T1000 (cell line): Measurements from ENCODE around the gene SKP1.
"Not testable (repeated sequence)": the region's sequence is repeated elsewhere in the genome, so short reads cannot be mapped to it uniquely, and the experiment has no call there.

Experiments used
- DNase-seq: peaks from one replicate; lab custom pipeline; 2025; ENCODE audit warnings: mixed read lengths; lab: John Stamatoyannopoulos, UW

SKP1 gene

GRCh38 chr5:134176511-134177368, at the start of gene SKP1:
SKP1 (minus strand) TSS chr5:134176950; CDS start chr5:134174022, 2,928 bp downstream.
- DNase-seq = peak; percentile 84

- peak; percentile 98 for DNase-seq
Observed at GRCh38 chr5:134225780-134226440, 49.2 kb upstream of the SKP1 start, which contains the start of gene PPP2CA. PPP2CA (minus strand) TSS chr5:134226073; CDS start chr5:134225861, 212 bp downstream.

GRCh38 chr5:134224888-134225779, 48.4 kb upstream of the SKP1 start:
- DNase-seq = no peak

- DNase-seq = no peak
Observed at GRCh38 chr5:134223406-134224248, 46.9 kb upstream of the SKP1 start.

GRCh38 chr5:134221690-134222089, 44.9 kb upstream of the SKP1 start:
- DNase-seq = not testable (repeated sequence)

GRCh38 chr5:134215757-134216156, 39.0 kb upstream of the SKP1 start:
- no peak for DNase-seq

GRCh38 chr5:134211263-134212031, 34.7 kb upstream of the SKP1 start:
- DNase-seq = not testable (repeated sequence)

- no peak for DNase-seq
Observed at GRCh38 chr5:134209477-134210245, 32.9 kb upstream of the SKP1 start.

- DNase-seq = no peak
Observed at GRCh38 chr5:134207696-134208095, 30.9 kb upstream of the SKP1 start.

GRCh38 chr5:134206627-134207160, 29.9 kb upstream of the SKP1 start:
- no peak for DNase-seq

GRCh38 chr5:134204575-134204974, 27.8 kb upstream of the SKP1 start:
- no peak for DNase-seq

- no peak for DNase-seq
Observed at GRCh38 chr5:134203630-134204029, 26.9 kb upstream of the SKP1 start.

GRCh38 chr5:134195666-134196065, 18.9 kb upstream of the SKP1 start:
- no peak for DNase-seq

GRCh38 chr5:134189031-134189430, 12.3 kb upstream of the SKP1 start:
- DNase-seq = no peak

GRCh38 chr5:134188092-134188491, 11.3 kb upstream of the SKP1 start:
- no peak for DNase-seq

GRCh38 chr5:134184155-134185135, 7.7 kb upstream of the SKP1 start:
- peak; percentile 44 for DNase-seq

- no peak for DNase-seq
Observed at GRCh38 chr5:134183481-134183880, 6.7 kb upstream of the SKP1 start.

- DNase-seq = no peak
Observed at GRCh38 chr5:134178096-134178419, 1.3 kb upstream of the SKP1 start.
